Sigmoid colon (tissue), 3 donors: ENCODE data around the gene RPL18A.

Experiments used
- CTCF ChIP-seq, 4 experiments: fragments of 450-650 bp in 3 of 4; fragments of 200-600 bp in 1 of 4; IDR thresholded peaks; one replicate each; pipeline ENCODE4 v1.5.1; 2016 to 2019; ENCODE audit warnings: antibody characterized with exemption in 4 of 4, mild to moderate bottlenecking in 3 of 4, moderate library complexity in 2 of 4
- POLR2A ChIP-seq, 2 donors: fragments of 450-650 bp; IDR thresholded peaks; one replicate each; pipeline ENCODE4 v1.6.1; 2016; ENCODE audit warnings: antibody characterized with exemption in 2 of 2, mild to moderate bottlenecking in 2 of 2, moderate library complexity in 2 of 2

GRCh38 chr19:17846146-17846545 is 13.6 kb upstream of the RPL18A start:
- no peak for TF ChIP-seq CTCF (IDR thresholded peaks at IDR 0.05)
- no peak for TF ChIP-seq POLR2A (IDR thresholded peaks at IDR 0.05)
